IPS-18c (cell line): ENCODE results near the gene LIN28A.
"Not testable (repeated sequence)": the region's sequence is repeated elsewhere in the genome, so short reads cannot be mapped to it uniquely, and the experiment has no call there.

Experiments
- H3K4me3 ChIP-seq: 2 replicates; pipeline ENCODE4 v1.7.0; 2013; ENCODE audit warnings: low read depth, mild to moderate bottlenecking, low read length, moderate library complexity; ENCODE audit not compliant: insufficient read depth
- H3K9me3 ChIP-seq: one replicate; pipeline ENCODE4 v1.6.1; 2013; ENCODE audit warnings: mild to moderate bottlenecking, low read length, moderate library complexity; ENCODE audit not compliant: control insufficient read depth, insufficient read depth

The LIN28A gene

GRCh38 chr1:26410706-26411623, at the start of gene LIN28A:
Gene LIN28A (plus strand): TSS chr1:26410817. CDS start chr1:26410892, 75 bp downstream.
- Histone ChIP-seq H3K4me3 (peak within 1 kb of the TSS; percentile 99), H3K9me3 (peaks cover 3% of the 10 kb centered on the region)

- H3K4me3 ChIP-seq = no peak overlapping the region
- H3K9me3 ChIP-seq = no peaks in the 10 kb centered on the region
Observed at GRCh38 chr1:26361605-26362122, 49.0 kb upstream of the LIN28A start.

DNA sequence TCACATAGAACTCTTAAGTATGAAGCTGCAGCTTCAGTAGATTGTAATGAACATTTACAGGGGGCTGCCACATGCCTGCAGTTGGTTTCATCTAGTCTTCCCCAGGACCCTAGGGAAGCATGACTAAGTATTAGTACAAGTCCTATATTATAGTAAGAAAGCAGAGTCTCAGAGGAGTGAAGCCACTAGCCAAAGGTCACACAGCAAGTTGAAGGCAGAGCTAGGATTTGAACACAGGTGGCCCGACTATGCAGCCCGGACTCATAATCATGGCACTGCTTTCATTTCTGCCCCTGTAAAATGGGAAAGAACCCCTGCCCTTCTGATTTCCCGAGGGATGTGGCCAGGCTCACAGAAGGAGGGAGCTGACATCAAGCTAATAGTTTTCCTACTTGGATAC, 48.3 kb upstream of the LIN28A start:
- Histone ChIP-seq H3K4me3 (no peak overlapping the region), H3K9me3 (no peaks in the 10 kb centered on the region)

DNA sequence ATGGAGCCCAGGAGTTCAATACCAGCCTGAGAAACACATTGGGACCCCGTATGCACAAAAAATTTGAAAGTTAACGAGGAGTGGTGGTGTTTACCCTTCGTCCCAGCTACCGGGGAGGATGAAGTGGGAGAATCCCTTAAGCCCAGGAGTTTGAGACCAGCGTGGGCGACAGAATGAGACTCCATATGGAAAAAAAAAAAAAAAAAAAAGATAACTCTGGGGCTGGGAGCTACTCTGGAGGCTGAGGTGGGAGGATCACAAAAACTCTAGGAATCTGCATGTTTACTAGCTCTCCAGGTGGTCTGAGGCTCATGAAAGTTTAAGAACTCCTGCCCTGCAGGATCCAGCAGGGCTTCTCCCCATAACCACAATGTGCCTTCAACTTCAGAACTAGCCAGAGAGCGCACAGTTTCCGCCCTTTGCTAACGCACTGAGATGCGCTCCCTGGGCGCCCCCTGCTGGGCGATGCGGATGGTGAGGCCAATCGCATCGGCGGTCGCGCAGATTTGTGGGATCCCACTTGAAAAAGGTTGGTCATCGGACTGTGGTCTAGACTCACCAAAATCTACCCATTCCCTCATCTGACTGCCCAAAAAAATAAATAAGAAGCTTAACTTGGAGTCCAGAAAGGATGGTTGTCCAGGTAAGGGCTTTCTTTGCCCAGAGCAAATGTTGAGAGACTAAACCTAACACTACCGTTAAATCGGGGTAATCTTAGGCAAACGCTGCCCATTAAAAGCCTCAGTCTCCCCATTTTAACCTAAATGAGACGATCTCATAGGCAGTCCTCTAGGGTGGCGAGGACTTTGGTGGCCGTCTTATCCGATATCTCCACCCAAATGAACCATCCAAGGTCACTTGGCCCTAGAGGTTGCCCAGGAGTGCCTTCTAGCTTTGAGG, 46.8 kb upstream of the LIN28A start:
- no peak overlapping the region for H3K4me3 ChIP-seq

GRCh38 chr1:26364956-26365355, 45.7 kb upstream of the LIN28A start:
- Histone ChIP-seq H3K4me3 (no peak overlapping the region), H3K9me3 (no peaks in the 10 kb centered on the region)

More for the DNA sequence above, 46.8 kb upstream of the LIN28A start:
- H3K9me3 ChIP-seq = no peaks in the 10 kb centered on the region

DNA sequence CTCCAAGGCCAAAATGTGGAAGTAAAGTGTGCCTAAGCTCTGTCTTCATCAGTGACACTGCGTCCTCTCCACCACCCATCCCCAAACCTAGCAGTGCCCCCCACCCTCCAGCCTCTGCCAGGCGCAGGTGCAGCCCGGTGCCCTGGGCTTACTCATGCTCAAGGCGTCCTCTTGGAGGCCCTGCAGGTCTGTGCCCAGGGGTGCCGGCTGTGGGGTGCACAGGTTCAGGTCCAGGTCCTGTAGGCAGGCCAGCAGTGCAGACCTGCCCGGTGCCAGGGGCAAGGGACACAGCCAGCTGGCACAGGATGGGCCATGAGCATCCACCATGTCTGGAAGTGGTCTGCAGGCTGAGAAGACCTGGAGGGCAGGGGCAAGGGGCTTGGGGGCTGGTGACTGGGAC, 43.2 kb upstream of the LIN28A start:
- Histone ChIP-seq H3K4me3 (no peak overlapping the region), H3K9me3 (no peaks in the 10 kb centered on the region)

- no peak overlapping the region for H3K4me3 ChIP-seq
- no peaks in the 10 kb centered on the region for H3K9me3 ChIP-seq
Observed at GRCh38 chr1:26368006-26368405, 42.6 kb upstream of the LIN28A start.

- H3K4me3 ChIP-seq = no peak overlapping the region
- no peaks in the 10 kb centered on the region for H3K9me3 ChIP-seq
Observed at GRCh38 chr1:26368486-26368885, 42.1 kb upstream of the LIN28A start.

- Histone ChIP-seq H3K4me3 (no peak overlapping the region), H3K9me3 (no peaks in the 10 kb centered on the region)
Observed at GRCh38 chr1:26370591-26371382, 39.8 kb upstream of the LIN28A start.

DNA sequence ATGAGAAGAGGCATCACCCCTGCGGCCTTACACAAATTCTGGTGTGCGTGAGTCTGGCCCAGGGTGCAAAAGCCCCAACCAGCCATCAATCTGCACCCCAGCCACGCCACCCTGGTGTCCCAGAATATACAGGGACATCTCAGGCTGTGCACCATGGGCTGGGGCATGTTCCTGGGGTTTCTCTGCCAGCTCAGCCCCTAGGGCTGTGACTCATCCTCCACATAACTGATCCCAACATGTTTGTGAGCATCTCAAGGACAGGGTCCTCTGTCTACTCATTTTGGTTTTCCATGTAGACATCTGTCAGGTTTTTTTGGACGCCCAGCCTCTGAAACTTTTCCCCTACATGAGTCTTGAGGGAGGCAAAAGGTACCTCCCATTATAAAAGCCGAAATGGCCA, 38.6 kb upstream of the LIN28A start:
- Histone ChIP-seq H3K9me3 (no peaks in the 10 kb centered on the region), H3K4me3 (no peak overlapping the region)

DNA sequence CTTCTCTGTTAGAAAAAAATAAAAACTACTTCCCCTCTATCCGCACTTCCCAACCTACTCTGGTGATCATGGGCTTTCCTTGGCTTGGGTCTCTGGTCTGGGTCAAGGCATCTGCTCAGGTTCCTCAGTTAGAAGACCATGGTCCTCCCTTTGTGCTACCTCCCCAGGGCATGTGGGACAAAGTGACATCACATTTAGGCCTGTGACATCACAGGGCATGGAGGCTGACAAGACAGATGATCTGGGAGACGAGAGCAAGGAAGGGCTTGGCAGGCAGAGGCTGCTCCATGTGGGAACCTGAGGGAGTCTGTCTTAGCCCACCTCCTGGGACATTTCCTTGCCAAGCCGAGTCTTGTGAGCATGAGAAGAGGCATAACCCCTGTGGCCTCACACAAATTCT, 38.0 kb upstream of the LIN28A start, which contains the start of gene ZNF683:
TSS of gene ZNF683 (minus strand) at position 140 of the 400 bp plus-strand sequence. CDS start 4,179 bp downstream, outside the sequence.
- not testable (repeated sequence) for H3K4me3 ChIP-seq, H3K9me3 ChIP-seq

- Histone ChIP-seq H3K9me3 (no peaks in the 10 kb centered on the region), H3K4me3 (no peak overlapping the region)
Observed at GRCh38 chr1:26373281-26373680, 37.3 kb upstream of the LIN28A start.

DNA sequence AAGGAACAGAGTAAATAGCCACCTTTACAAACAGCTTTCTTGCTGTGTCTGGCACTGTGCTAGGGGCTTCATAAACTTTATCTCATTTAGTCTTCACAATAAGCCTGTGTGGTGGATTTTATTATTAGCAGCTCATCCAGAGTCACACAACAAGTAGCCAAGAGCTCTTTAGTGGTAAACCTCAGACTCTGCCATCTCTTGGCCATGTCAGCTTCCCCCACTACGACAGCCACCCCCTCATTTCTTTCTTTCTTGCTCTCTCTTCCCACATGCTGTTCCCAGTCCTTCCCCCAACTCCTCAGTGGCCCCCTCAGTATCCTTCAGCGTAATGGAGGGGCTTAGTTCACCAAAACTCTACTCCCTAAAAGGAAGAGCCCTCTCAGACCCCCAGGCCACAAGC, 36.8 kb upstream of the LIN28A start:
- no peak overlapping the region for H3K4me3 ChIP-seq
- no peaks in the 10 kb centered on the region for H3K9me3 ChIP-seq

GRCh38 chr1:26374361-26374760, 36.3 kb upstream of the LIN28A start:
- H3K4me3 ChIP-seq, H3K9me3 ChIP-seq: not testable (repeated sequence)

GRCh38 chr1:26375081-26375480, 35.5 kb upstream of the LIN28A start:
- Histone ChIP-seq H3K9me3 (no peaks in the 10 kb centered on the region), H3K4me3 (no peak overlapping the region)

DNA sequence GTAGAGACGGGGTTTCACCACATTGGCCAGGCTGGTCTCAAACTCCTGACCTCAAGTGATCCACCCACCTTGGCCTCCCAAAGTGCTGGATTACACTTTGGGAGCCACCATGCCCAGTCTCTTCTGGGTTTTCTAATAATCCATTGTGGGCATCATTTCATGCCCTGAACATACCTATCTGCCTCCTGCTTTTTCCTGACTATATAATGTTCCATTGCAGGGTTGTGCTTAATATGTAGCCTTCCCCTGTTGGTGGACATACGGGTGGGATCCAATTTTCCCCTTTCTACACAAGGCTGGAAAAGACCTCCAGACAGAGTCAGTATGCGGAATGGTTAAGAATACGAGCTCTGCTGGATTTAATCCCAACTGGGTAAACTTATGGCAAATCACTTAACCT, 34.6 kb upstream of the LIN28A start:
- Histone ChIP-seq H3K4me3 (no peak overlapping the region), H3K9me3 (no peaks in the 10 kb centered on the region)
